Measurements from ENCODE around the gene HOXC11. TPM values are rescaled to one million over a fixed set of nuclear protein-coding genes. Genes with fewer than 3 reads are reported as not detected.
A peak's percentile ranks its signal among the peaks of the same experiment; 100 is the strongest.

Gene HOXC11
- total and polyA plus RNA-seq, 8 donors: not detected

- WGBS, 2 donors: 18 to 20% methylated on average over 33 to 35 of the region's 35 CpGs
- Histone ChIP-seq H3K4me1 (peaks cover 0 to 16% (median 12%) of the 10 kb centered on the region in 3 donors), H3K27ac (no peak overlapping the region), H3K4me3 (no peak overlapping the region), H3K27me3 (peaks cover 0 to 75% (median 13%) of the 10 kb centered on the region in 4 donors), H3K9me3 (no peaks in the 10 kb centered on the region), H3K36me3 (no peaks in the 10 kb centered on the region)
- peak in 1 of 6 donors; percentile 16 for DNase-seq
- TF ChIP-seq CTCF (IDR thresholded peaks at IDR 0.05): no peak
- ATAC-seq: no peak
- intact Hi-C loops (cut with DNase I): no loop called here
- no peak for FAIRE-seq
Measured at GRCh38 chr12:53997204-53998109, 24.5 kb downstream of the HOXC11 start.

GRCh38 chr12:53998110-53998899, 25.4 kb downstream of the HOXC11 start:
- H3K27me3 ChIP-seq: peaks cover 0 to 77% (median 13%) of the 10 kb centered on the region in 4 donors
- peaks cover 0 to 16% (median 12%) of the 10 kb centered on the region in 3 donors for H3K4me1 ChIP-seq
- ATAC-seq (no peak), DNase-seq (no peak), FAIRE-seq (no peak)
- intact Hi-C loops (cut with DNase I): no loop called here
- no peak overlapping the region for H3K4me3 ChIP-seq
- TF ChIP-seq CTCF (IDR thresholded peaks at IDR 0.05): no peak
- WGBS, 2 donors: 14 to 15% methylated on average over 11 of the region's 11 CpGs
- no peaks in the 10 kb centered on the region for H3K36me3 ChIP-seq
- no peak overlapping the region for H3K27ac ChIP-seq
- no peaks in the 10 kb centered on the region for H3K9me3 ChIP-seq

GRCh38 chr12:53998900-53999236, 25.9 kb downstream of the HOXC11 start:
- intact Hi-C loops (cut with DNase I): no loop called here
- 8 to 11% methylated on average over 13 of the region's 13 CpGs for WGBS, 2 donors
- peaks cover 0 to 16% (median 12%) of the 10 kb centered on the region in 3 donors for H3K4me1 ChIP-seq
- H3K27ac ChIP-seq: no peak overlapping the region
- peaks cover 0 to 77% (median 13%) of the 10 kb centered on the region in 4 donors for H3K27me3 ChIP-seq
- TF ChIP-seq CTCF (IDR thresholded peaks at IDR 0.05): no peak
- no peak for DNase-seq
- H3K36me3 ChIP-seq: no peaks in the 10 kb centered on the region
- no peaks in the 10 kb centered on the region for H3K9me3 ChIP-seq
- ATAC-seq: no peak
- FAIRE-seq: no peak
- no peak overlapping the region for H3K4me3 ChIP-seq

GRCh38 chr12:53999559-54000115, 26.7 kb downstream of the HOXC11 start:
- no peak for TF ChIP-seq CTCF (IDR thresholded peaks at IDR 0.05)
- FAIRE-seq: no peak
- DNase-seq: peak in 1 of 6 donors; percentile 18
- WGBS, 2 donors: 4% methylated on average over 35 of the region's 35 CpGs
- H3K27me3 ChIP-seq: peaks cover 0 to 78% (median 11%) of the 10 kb centered on the region in 4 donors
- peaks cover 0 to 11% (median 7%) of the 10 kb centered on the region in 3 donors for H3K4me1 ChIP-seq
- peak overlapping the region in 3 of 4 donors; percentile 14 to 56 (median 35) for H3K4me3 ChIP-seq
- no peaks in the 10 kb centered on the region for H3K36me3 ChIP-seq
- H3K27ac ChIP-seq: no peak overlapping the region
- ATAC-seq: peak in 3 of 4 donors; percentile 17 to 62 (median 20)
- intact Hi-C loops (cut with DNase I): loop anchor here in 1 of 3 donors (10.0 kb wide), 1 partner anchor 195 kb away; no protein-coding TSS in a partner anchor
- H3K9me3 ChIP-seq: no peaks in the 10 kb centered on the region

Measured in pancreas (tissue), 10 donors.